ENCODE results near the gene CHRM2. TPM values are rescaled to one million over a fixed set of nuclear protein-coding genes. Genes with fewer than 3 reads are reported as not detected.

CHRM2 gene
- polyA plus RNA-seq, 1 donor (not counting 4 experiments of a cell fraction or from before 2014, with no cell fraction given): not detected

GRCh38 chr7:137017221-137017620 lies 148.8 kb downstream of the CHRM2 start:
- H4K20me1 ChIP-seq (ENCODE audit: control insufficient read depth, extremely low read depth, insufficient read depth, low read length): no peaks in the 10 kb centered on the region
- no peaks in the 10 kb centered on the region for H3K9me1 ChIP-seq (ENCODE audit: control insufficient read depth, extremely low read depth, insufficient read depth, low read length)
- dilution Hi-C loops (cut with MboI; ENCODE audit: extremely low pct_ligation_motif_present, low sequenced_read_pairs): no loop called here
- no peak overlapping the region for H3K27ac ChIP-seq (ENCODE audit: control insufficient read depth, insufficient read depth, low read length)
- TF ChIP-seq EZH2 (IDR thresholded peaks at IDR 0.05; ENCODE audit: low read length) (no peak), CTCF (optimal IDR thresholded peaks at IDR 0.05 in 1 of 3, IDR thresholded peaks at IDR 0.05 in 1 of 3, conservative IDR thresholded peaks at IDR 0.05 in 1 of 3; ENCODE audit: extremely low read depth in 1 of 3, insufficient read depth in 2 of 3, low read length in 3 of 3) (no peak)
- no peaks in the 10 kb centered on the region for H3K9me3 ChIP-seq (ENCODE audit: control insufficient read depth, low read depth, low read length)
- no peak overlapping the region for H3K4me3 ChIP-seq (ENCODE audit: control insufficient read depth in 2 of 3, extremely low read depth in 1 of 3, insufficient read depth in 2 of 3, low read depth in 1 of 3, low read length in 3 of 3)
- FAIRE-seq: no peak
- H3K27me3 ChIP-seq (ENCODE audit: control insufficient read depth, extremely low read depth, insufficient read depth, low read length): no peaks in the 10 kb centered on the region
- no peaks in the 10 kb centered on the region for H3K36me3 ChIP-seq (ENCODE audit: control insufficient read depth in 2 of 2, extremely low read depth in 1 of 2, insufficient read depth in 2 of 2, low read length in 2 of 2)
- H3K9ac ChIP-seq (ENCODE audit: control insufficient read depth, extremely low read depth, insufficient read depth, low read length): no peak overlapping the region
- H3K79me2 ChIP-seq (ENCODE audit: control insufficient read depth, insufficient read depth, low read length): no peaks in the 10 kb centered on the region
- no peak overlapping the region for H3K4me2 ChIP-seq (ENCODE audit: control insufficient read depth, extremely low read depth, insufficient read depth, low read depth, low read length)
- H2AFZ ChIP-seq (ENCODE audit: control insufficient read depth, low read length): no peak overlapping the region
- H3K4me1 ChIP-seq (ENCODE audit: control insufficient read depth, extremely low read depth, insufficient read depth, low read length): no peaks in the 10 kb centered on the region
- no peak for DNase-seq (ENCODE audit: low read depth, low spot score)

- TF ChIP-seq CTCF (optimal IDR thresholded peaks at IDR 0.05 in 1 of 3, IDR thresholded peaks at IDR 0.05 in 1 of 3, conservative IDR thresholded peaks at IDR 0.05 in 1 of 3; ENCODE audit: extremely low read depth in 1 of 3, insufficient read depth in 2 of 3, low read length in 3 of 3) (no peak), EZH2 (IDR thresholded peaks at IDR 0.05; ENCODE audit: low read length) (no peak)
- no peak overlapping the region for H3K4me3 ChIP-seq (ENCODE audit: control insufficient read depth in 2 of 3, extremely low read depth in 1 of 3, insufficient read depth in 2 of 3, low read depth in 1 of 3, low read length in 3 of 3)
- FAIRE-seq (no peak), DNase-seq (ENCODE audit: low read depth, low spot score) (no peak)
- H3K9me1 ChIP-seq (ENCODE audit: control insufficient read depth, extremely low read depth, insufficient read depth, low read length): no peaks in the 10 kb centered on the region
- no peak overlapping the region for H3K9ac ChIP-seq (ENCODE audit: control insufficient read depth, extremely low read depth, insufficient read depth, low read length)
- H3K27me3 ChIP-seq (ENCODE audit: control insufficient read depth, extremely low read depth, insufficient read depth, low read length): no peaks in the 10 kb centered on the region
- no peak overlapping the region for H3K4me2 ChIP-seq (ENCODE audit: control insufficient read depth, extremely low read depth, insufficient read depth, low read depth, low read length)
- no peaks in the 10 kb centered on the region for H4K20me1 ChIP-seq (ENCODE audit: control insufficient read depth, extremely low read depth, insufficient read depth, low read length)
- H2AFZ ChIP-seq (ENCODE audit: control insufficient read depth, low read length): no peak overlapping the region
- dilution Hi-C loops (cut with MboI; ENCODE audit: extremely low pct_ligation_motif_present, low sequenced_read_pairs): no loop called here
- no peak overlapping the region for H3K27ac ChIP-seq (ENCODE audit: control insufficient read depth, insufficient read depth, low read length)
- no peaks in the 10 kb centered on the region for H3K36me3 ChIP-seq (ENCODE audit: control insufficient read depth in 2 of 2, extremely low read depth in 1 of 2, insufficient read depth in 2 of 2, low read length in 2 of 2)
- H3K79me2 ChIP-seq (ENCODE audit: control insufficient read depth, insufficient read depth, low read length): no peaks in the 10 kb centered on the region
- H3K4me1 ChIP-seq (ENCODE audit: control insufficient read depth, extremely low read depth, insufficient read depth, low read length): no peaks in the 10 kb centered on the region
- H3K9me3 ChIP-seq (ENCODE audit: control insufficient read depth, low read depth, low read length): no peaks in the 10 kb centered on the region
These were observed 150.0 kb downstream of the CHRM2 start for GRCh38 chr7:137018468-137018867.
